Activated CD8-positive, alpha-beta memory T cell treated with anti-CD3 and anti-CD28 coated beads for 24 hours (primary cell): Measurements from ENCODE around the gene COL17A1.
A peak's percentile ranks its signal among the peaks of the same experiment; 100 is the strongest.

Experiments used
- DNase-seq: peaks from one replicate; pipeline ENCODE4 v3.0.0-alpha.2; 2020

Gene COL17A1

DNA sequence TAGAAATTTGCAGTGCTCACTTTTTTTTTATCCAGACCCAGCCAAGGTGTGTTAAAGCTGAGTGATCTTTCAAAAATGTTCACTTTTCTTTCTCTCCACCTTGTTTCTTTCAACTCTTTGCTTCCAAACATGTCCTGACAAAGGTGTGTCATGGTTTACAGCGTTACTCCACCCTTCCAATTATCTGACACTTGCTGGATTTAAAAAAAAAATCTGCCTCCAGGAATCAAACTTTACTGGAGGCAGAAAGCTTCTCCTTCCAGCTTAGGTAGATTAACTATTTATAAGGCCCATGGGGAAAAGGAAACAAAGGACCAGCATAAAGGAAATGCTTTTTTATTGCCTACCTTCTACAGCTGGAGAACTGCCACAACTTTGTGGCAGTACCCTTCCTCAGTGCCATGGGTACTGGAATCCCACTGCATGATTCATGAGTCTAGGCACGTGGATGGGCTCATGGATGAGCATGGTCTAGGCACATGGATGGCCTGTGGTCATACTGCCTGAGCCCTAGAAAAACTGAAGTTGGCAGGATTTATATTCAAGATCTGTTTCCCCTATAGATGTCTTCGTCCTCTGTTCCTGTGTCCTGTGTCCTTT, at the start of gene COL17A1:
TSS of gene COL17A1 (minus strand) at position 80 of the 600 bp plus-strand sequence. CDS start 5,207 bp downstream, outside the sequence.
- no peak for DNase-seq

DNA sequence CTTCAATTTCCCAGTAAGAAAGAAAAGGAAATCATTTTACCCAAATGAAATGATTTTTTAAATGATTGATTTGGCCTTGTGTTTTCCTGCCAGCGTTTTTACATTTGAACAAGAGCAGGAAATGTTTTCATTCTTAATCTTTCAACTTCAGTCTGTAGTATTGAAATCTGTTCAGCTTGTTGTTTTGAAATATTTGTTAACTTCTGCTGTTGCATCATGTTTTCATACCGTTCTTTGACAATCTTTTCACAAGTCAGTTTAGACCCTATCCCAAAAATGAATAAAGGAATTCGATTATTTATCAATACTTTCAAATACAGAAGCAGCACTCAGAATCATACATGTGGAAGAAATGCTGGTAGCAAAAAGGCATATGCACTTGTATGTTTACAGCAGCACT, 44.4 kb upstream of the COL17A1 start:
- no peak for DNase-seq

DNA sequence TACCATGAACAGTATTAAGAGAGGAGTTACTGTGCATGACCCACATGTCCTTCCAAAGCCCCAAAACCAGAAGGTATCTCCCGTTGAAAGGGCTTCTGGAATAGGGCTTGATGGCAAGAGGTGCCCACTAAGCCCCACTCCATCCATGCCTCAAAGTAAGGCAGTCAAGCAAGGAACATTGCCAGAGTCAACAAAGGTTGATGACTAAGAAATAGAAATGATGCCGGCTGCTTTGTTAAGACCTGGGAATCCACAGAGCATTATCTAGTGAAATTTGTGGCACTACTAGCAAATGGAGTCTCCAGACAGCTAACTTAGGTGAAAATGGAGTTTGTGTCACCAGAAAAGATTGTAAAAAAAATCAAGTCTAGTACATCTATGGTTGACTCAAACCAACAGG, 42.5 kb upstream of the COL17A1 start:
- DNase-seq, result no peak

DNA sequence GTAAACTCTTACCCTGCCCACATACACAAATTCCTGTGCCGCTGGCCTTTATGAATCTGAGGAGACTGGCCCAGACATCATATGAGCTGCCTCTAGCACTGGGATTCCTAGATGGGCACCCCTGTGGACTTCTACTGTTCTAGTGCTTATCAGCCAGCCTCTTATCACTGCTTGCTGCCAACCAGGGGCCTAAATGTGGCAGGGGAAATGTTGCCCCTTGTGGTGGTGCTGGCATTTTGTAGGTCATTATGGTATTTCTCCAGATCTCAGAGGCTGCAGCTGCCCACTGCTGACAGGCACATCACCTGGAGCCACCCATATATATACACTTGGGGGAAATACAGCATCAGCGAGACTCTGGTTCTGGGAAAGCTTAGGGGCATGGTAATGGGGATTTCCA, 41.7 kb upstream of the COL17A1 start:
- DNase-seq, result no peak

DNA sequence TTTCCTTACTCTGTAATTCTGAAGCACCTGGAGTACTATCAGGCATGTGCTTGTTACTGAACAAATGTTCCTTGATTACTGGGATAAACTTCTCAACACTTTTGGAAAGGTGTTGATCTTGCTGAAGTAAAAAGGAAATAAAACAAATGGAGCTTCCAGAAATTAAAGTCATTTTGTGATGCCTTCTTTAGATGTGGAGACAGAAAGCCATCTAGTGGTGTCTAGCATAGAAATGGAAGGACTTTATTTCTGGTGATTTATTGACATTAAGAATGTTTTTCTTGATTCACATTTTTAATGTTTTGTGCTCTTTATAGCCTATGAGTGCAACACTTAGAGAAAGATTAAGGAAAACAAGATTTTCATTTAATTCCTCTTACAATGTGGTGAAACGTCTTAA, 37.7 kb upstream of the COL17A1 start:
- no peak for DNase-seq

DNA sequence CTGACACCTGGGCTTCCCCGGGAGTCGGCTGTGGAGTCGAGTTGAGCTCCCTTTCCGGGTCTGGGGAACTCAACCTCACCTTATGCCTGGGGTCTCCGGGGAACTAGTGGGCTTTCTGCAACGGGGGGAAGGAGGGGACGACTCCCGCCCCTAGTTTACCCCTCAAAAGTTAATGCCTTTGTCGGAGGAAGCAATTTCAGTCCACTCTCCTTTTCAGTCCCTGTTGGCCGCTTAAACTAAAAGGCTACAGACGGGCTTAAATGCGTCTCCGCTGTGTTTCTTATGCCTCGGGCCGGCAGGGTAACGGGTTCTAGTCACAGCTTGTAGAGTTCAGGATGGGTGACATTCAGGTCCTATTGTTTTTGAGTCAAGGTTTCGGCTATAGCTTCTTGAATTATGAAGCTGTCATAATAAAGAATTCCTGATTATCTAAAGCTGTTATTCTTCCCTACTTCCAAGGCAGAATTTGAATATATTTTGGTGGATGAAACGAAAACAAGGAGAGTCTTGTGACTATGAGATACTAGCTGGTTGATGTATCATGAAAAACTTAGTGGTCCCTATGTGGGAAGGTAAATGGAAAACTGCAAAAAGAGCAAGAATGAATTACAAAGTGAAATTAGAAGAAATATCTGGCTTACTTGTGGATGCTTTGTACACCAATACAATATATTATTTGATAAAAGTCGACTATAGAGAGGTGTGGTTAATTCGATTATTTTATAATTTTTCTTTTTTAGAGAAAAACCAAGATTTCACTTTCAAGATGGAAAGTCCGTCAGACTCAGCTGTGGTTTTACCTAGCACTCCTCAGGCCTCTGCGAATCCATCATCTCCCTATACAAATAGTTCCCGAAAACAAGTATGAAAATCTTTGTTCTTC, 36.8 kb upstream of the COL17A1 start:
- no peak for DNase-seq

DNA sequence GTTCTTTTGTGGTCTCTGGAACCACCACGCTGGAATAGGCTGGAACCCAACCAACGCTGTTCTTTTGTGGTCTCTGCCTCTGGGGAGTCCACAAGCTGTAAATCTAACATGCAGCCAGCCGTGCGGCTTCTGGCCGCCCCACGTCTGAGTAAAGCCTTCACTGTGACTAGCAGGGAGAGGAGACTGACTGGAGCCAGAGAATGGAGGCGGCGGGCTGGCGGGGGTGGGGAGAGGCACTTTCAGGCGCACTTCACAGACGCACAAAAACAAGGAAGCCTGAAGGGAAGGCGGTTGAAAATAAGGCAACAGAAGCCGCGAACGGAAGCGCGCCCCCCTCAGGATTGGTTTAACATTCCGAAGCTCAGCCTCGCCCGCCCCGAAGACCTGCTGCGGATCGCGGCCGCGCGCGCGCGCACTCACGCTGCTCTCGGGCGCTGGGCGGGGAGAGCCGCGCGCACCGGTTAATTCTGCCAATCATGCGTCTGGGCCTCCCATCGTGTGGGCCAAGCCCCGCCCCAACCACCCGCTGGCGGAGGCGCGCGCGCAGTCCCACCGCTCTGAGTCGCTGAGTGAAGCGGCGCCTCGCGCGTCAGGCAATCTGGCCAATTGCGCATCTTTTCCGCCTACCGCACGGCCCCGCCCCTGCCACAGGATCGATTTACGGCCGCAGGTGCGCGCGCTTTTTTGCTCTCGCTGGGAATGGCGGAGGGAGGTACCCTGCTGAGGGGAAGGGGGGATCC, 36.0 kb upstream of the COL17A1 start, which contains the start of gene SFR1:
TSS of gene SFR1 (plus strand) at position 687 of the 740 bp plus-strand sequence. CDS start at position 700, 13 bp downstream.
- peak; percentile 99 for DNase-seq

DNA sequence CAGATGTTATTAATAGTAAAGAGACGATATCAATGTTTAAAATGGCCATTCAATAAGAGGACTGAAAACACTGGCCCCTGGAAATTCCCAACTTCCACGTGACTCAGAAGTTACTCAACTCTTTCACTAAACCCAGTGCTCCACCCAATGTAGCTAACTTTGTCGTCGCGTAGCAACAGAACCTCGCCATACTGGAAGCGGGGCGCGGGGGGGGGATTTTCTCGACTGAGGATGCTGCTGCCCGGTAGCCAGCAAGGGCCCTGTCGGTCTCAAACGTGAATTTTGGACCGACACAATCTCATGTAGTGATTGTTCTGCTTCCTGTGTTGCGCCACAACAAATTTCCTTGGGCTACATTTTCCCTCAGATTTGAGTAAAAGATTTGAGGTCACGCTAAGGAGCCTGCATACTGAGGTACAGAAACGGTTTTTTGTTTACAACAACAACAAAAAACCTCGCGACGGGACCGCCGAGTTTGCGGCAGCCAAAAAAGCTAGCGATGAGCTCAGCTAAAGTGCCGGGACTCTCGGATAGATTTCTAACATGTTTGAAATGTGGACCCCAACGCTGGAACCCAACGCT, 35.3 kb upstream of the COL17A1 start:
- DNase-seq, result peak; percentile 83

DNA sequence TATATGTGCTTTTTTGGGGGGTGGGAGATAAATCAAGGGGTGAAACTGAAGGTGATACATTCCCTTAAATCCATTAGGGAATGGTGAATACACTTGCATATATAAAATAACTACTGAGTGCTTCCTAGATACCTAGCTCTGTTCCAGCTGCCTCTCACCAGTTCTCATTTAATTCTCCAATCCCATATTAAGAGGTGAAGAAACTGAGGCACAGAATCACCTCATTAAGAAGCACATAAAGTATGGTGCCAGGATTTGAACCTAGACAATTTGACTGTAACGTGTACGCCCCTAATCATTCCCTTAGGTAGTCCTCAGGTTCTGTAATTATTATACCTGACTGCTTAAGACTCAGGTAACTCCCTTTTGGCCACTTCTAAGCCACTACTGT, 34.8 kb upstream of the COL17A1 start:
- DNase-seq, result no peak

DNA sequence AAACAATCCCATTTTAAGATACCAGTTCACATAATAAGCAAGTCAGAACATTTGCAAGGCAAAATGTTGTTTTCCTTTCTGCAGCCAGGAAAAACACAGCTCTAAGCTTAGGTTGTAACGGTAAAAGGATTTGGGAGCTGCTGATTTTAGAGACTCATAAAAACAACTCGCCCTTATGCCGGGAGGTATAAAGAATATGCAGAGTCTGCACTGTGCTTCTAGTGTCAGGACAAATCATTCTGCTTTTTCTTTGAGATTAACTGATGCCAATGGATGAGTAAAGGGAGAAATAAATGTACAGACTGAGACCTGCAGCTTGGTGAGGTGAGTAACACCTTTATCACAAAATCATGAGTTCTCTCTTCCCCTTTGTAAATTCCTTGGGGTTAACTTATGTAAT, 34.3 kb upstream of the COL17A1 start:
- no peak for DNase-seq

DNA sequence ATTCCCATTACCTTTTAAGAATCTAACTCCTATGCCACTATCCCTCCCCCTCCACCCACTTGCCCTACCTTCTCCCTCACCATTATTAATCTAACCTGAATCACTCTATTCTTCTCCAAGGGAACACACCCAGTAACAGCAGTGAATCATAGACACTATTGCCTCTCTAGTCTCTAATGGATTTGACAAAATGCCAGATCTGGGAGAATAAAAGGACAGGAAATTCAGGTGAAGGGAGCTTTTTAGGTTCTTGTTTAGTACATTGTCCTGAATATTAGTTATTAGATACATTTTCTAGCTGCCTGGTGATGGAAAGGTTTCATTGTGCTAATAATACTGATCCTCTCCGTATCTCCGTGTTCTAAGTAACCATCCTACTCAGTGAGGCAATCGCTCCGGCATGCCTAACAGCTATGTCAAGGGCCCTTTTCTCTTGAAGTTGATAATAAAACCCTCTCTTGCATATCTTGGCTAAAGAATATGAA, 32.2 kb upstream of the COL17A1 start:
- no peak for DNase-seq

DNA sequence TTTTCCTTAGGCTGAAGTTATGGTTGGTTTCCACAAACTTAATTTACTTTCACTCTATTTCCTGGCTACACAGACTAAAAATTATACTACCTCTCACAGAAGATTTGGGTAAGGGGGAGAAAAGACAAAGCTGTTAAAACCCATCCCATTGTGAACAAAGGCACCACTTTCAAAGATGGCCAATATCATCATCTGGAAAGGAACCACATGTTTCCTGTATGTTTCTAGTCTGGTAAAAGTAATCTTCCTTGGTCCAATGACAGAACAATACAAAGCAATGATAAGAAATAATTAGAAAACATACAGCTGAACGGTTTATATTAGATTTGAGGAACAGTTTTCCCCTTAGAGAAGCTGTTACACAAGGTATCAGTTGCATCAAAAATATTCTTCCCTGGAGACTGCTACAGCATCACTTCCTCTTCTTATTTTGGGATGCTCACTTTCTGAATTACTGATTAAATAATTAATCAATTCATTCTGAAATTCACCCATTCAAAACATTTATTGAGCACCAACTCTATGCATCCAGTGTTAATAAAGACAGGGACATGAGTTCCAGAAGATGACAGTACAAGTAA, 27.8 kb upstream of the COL17A1 start:
- DNase-seq, result no peak

DNA sequence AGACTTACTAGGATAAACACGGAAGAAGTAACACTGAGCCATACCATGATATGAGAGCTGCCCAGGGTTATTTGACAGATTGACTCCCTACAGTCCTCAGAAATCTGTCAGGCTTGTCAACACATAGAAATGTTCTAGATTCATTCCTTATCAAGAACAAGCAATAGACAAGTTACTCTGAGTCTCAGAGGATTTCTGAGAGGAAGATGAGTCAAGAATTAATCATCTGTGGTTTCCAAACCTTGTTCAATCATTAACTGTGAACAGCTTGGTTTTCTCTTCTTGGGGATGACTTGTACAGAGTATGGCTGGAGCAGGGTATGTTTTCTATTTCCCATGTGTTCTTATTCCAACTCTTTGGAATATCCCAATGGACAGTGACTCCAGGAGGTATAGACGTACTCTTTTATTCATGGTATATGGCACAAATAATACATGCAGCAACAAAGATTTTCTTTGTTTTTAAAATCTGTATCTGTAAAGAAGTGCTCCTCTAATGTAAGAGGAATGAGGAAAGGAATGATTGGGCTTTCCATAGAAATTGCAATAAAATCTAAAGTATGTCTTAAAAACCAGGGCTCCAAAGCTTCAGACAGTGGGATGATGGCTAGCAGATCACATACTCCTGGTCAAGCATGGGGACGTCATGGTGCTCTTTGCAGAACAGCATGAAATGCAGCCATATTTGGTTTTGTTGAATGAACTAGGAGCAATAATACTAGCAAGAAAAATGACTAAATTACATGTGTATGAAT, 24.4 kb upstream of the COL17A1 start:
- no peak for DNase-seq

DNA sequence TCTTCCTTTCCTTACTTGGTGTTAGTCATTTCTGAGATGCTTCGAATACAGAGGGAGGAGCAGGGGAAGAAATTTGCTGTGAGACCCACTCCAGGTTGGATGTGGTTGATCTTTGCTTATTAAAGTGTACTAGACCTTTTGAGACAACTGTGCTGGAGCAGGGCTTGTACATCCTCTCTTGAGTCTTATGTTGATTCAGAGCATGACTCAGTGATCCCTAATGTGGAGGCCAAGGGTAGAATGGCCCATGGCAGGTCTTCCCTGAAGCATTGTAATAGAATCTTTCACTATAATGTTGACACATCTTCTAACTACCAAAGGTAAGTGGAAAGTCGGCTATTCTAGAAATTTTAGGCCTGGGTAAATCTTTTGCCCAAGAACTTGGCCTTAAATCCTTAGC, 19.2 kb upstream of the COL17A1 start:
- DNase-seq, result no peak

DNA sequence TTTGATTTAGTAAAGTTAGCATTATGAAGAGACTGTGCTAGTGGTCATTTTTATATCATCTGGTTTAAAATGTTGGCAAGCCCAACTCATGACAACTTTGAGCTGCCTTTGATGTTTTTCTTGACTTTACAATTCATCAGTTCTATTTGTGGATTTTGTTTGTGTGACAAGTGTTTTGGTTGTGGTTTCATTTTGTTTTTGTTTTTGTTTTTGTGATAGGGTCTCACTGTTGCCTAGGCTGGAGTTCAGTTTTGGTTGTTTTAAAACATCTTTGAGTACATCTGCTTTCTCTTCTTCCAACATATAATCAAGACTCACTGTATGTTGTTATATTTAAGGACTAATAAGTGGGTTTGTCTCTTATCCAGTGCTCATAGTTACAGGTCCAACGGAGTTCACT, 18.7 kb upstream of the COL17A1 start:
- no peak for DNase-seq

DNA sequence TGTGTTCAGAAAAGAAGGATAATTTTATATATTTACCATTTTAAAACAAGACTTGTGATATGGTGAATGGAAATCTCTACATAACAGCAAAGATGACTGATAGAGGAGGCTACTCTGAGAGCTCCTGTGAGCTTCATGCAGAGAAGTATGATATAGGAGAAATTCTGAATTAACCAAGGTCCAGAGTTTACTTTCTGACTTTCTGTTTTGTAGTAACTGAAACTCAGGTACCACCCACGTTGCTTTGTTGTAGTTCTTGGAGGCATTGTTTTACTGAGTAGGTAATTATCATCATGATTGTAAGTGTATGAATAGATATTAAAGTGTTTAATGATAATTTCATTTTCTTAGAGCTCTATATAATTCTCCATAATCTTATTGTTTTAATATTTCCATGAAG, 18.3 kb upstream of the COL17A1 start:
- no peak for DNase-seq

DNA sequence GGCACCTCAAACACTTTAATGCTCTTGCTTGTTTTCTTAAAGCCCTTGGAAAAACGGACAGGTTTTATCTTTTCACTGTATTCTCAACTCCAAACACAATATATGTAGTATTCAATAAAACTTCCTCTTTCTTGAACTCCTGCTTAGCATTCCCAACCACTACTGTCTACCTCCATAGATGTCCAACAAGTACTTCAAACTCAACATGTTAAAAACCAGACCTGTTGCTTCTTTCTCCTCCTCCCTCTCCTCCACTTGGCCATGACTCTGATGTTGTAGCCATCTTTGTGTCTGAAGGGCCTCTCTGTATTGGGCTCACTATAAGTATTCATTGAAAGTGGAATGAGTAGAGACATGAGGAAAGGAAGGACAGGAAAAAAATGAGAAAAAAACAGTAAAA, 16.2 kb upstream of the COL17A1 start:
- no peak for DNase-seq

DNA sequence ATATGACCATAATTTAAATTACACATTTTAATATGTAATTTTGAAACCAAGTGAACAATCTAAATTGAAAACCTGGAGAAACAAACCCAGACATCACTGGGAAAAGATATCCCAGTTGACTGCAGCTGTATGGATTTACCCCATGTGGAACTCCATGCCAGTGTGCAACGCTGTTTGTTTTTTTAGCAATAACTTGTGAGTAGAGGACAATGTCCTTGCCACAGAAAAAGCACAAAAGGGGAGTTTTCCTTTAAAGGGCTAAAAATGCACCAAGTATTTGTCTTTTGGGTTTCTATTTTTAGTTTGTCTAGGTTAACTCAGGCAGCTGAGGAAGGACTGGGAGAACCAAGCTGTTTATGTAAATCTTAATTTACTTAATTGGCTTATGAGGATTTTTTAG, 15.1 kb upstream of the COL17A1 start:
- DNase-seq, result no peak

DNA sequence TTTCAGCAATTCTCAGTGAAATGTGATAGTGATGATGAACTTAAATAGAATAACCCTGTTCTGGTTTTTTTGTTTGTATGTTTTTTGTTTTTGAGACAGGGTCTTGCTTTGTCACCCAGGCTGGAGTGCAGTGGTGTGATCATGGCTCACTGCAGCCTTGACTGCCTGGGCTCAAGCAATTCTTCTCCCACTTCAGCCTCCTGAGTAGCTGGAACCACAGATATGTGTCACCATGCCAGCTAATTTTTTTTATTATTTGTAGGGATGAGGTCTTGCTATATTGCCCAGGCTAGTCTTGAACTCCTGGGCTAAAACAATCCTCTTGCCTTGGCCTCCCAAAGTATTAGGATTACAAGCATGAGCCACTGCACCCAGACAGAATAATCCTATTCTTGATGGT, 14.3 kb upstream of the COL17A1 start:
- no peak for DNase-seq

DNA sequence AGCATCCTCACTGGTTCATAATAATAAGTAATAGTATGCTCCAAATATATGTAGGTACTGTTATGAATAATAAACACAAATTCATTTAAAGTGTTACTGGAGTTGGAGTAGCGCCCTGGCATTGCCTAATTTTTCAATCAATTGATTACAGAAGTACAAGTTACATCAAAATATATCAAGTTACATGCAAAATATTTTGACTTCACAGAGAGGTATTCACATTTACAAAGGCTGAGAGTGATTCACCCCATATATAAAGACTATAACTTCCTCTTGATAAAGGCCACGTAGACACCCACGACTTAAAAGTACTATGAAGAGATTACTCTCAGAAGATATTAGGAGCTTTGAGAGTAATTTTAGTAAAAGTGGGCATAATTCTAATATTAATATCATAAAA, 13.6 kb upstream of the COL17A1 start:
- no peak for DNase-seq

DNA sequence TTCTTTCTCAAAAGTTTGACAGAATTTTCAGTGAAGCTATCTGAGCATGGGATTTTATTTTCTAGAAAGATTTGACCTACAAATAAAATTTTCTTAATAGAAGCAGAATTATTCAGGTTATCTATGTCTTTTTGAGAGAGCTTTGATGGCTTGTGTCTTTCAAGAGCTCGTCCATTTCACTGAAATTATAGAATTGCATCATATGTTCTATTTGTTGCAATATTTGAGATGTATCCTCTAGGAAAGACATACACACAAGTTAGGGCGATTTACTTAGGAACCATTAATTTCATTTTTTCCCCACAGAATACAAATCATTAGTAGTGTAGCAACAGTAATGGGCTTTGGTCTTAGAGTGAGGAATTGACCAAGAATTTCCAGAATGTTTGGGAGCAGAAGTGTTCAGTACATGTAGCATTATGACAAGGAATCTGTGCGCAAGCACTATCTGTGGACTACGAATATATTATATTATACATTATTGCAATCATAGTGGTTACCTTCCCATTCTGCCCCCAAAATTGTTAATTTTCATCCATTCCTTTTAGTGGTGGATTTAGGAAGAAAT, 12.8 kb upstream of the COL17A1 start:
- DNase-seq, result no peak

DNA sequence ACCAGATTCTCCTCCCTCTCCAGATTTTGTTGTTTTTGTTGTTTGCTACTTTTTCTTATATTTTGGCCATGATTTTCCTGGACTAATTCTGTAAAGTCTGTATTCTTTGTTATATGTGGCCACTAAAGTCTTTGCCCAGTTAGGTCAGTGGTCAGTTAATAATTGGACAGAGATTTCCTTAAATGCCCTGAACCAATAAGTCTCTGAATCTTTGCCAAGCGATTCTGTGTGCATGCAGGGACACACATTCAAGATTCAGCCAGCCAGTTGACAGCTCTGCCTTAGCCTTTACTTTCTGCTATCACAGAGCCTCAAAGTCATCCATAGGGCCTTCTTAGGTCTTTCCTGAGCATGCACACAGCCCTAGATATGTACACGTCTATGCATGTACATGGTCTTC, 11.0 kb upstream of the COL17A1 start:
- no peak for DNase-seq
